Activated CD4-positive, alpha-beta T cell treated with anti-CD3 and anti-CD28 coated beads, Interleukin-10, Interleukin-2, amounts not matched to agents 100 ng/mL and 50 ng/mL, durations not matched to agents 16 hours and 8 hours (primary cell): ENCODE data around the gene SLC31A1.
"Not testable (repeated sequence)": the region's sequence is repeated elsewhere in the genome, so short reads cannot be mapped to it uniquely, and the experiment has no call there.

Source experiments
- DNase-seq: peaks from one replicate; pipeline ENCODE4 v3.0.0-alpha.2; 2020

SLC31A1 gene

DNA sequence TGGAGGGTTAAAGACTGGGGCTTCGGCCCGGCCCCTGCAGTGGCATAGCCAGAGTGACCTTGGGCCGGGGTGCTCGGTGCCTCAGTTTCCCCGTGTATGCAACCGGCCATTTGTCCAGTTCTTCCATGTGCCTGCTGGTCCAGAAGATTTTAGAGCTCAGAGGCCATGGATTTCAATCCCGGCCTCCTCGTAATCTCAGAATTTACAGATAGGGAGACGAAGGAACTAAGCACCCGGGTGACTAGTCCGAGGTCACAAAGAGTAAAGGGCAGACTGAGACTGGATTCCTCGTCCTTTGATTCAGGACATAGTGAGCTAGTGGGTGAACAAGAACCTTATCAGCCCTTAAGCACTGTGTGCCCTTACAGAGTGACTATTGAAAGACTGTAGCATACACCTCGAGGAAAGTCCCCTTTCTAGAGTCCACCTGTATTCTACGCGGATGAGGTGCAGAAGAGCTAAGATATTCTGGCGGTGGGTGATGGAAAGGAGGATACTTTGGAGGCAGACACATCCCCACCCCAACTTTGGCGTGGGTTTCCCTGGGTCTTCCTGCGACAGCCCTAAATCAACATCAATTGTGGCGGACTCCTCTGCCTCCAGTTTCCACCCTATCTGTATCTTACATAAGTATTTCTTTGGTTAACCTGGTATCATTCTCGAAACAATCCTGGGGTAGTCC is 597 bp downstream of the SLC31A1 start:
- DNase-seq = no peak

DNA sequence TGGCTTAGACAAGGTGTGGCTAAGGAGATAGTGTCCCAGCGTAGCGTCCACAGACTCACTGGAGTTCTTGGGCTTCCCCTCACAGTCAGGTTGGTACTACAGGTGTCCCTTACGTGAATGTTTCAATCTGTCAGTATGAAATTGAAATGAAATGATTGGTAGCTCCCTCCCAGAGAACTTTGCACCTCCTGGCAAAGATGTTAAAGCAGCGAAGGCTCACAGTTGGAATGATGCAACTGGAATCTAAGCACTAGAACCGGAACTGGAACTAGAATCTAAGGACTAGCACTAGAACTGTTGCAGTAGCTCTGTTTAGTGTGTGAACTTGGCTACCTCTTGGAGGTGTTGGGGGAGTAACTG is 1.1 kb downstream of the SLC31A1 start:
- no peak for DNase-seq

DNA sequence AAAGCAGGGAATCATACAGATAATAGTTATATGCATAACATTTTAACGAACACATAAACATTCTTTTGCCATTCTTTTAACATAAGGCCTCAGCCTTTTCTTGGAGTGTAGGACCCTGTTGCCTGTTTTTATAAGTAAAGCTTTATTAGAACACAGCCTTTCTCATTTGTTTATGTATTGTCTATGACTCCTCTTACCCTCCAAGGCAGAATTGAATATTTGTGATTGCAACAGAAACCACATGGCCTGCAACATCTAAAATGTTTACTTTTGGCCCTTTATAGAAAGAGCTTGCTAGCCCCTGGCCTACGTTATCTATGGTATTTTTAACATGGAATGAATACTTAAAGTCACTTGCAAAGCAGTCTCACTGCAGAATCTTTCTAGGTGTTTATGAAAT is 2.6 kb downstream of the SLC31A1 start:
- DNase-seq = no peak

DNA sequence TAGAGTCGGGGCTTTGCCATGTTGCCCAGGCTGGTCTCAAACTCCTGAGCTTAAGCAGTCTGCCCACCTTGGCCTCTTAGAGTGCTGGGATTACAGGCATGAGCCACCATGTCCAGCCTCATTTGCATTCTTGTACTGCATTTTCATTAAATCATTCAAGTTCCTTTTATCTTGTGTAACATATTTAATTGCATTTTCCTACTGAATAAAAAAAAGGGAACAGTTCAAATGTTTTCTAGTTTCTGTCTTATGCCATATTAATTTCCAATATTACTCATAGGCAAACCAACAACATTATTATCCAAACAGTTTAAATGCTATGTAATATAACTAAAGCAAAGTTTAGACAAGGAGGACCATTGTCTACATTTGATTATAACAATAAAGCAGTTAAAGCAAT is 6.1 kb downstream of the SLC31A1 start:
- no peak for DNase-seq

DNA sequence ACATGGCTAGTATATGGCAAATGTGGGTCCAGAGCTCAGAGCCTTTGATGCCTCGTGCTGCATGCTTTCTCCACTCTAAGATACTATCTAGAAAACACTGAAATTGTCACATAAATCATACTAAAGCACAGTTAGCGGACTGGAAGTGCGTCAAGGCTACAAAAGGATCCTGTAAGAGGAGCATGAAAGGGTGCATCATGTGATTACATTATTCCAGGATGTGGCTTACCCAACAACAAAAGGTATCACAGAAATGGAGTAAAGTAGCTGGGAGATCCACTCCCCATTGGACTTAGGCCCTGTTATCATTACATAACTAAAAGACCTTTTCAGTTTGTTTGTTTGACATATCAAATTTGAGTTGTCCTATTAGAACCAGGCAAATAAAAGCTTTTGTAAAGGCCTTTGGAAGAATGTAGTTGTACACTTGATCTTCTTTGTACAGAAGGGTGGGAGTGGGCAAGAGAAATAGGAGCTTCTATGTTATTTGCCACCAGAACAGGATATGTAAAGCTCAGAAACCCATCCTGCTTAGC is 6.9 kb downstream of the SLC31A1 start:
- DNase-seq = no peak

DNA sequence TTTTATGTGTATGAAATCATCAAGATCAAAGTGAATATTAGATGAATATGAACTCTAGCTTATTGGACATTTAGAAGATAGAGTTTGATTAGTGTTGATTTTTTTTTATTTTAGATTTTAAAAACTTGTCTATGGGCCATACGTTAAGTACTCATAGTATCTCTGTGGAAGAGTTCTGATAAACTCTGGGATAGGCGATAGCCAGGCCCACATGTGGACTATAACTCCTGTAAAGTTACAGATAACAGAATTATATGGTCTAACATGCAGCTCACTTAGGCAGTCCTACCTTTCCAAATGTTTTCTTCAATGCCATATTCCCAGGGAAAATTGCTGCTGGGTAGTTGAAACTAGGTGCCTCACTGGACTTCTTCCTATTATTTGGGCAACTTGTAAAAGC is 10.4 kb downstream of the SLC31A1 start:
- DNase-seq = no peak

DNA sequence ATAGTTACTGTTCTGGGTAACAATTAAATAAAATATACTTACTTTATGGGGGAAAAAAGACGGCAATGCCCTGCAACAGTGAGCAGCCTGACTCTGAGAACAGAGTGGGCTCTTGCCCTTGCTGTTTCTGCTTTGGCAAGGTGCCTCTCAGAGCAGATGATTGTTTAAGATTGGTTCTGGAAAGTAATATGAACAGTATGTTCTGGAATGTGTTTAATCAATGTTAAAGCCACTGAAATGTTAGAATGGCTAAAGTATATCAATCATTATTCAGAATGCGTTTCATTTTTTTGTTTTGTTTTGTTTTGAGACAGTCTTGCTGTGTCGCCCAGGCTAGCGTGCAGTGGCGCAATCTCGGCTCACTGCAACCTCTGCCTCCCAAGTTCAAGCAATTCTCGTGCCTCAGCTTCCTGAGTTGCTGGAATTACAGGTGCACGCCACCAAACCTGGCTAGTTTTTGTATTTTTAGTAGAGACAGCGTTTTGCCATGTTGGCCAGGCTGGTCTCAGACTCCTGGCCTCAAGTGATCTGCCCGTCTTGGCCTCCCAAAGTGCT is 14.4 kb downstream of the SLC31A1 start:
- not testable (repeated sequence) for DNase-seq

DNA sequence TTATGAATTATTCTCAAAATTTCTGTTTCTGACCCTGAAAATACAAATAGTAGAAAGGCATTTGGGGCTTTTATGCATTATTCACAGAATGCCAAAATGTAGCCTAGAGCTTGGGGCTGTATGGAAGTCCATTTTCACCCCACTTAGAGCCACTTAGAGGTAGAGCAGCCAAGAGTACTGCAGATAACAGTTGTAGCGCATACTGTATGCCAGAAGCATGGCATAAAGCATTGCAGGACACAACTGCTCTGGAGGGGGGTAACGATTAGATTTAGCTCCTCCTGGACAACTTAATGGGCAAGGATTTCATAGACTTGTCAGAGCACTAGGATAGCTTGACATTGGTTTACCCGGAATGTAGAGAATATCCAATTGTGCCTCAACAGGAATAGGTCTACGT is 15.7 kb downstream of the SLC31A1 start:
- no peak for DNase-seq

DNA sequence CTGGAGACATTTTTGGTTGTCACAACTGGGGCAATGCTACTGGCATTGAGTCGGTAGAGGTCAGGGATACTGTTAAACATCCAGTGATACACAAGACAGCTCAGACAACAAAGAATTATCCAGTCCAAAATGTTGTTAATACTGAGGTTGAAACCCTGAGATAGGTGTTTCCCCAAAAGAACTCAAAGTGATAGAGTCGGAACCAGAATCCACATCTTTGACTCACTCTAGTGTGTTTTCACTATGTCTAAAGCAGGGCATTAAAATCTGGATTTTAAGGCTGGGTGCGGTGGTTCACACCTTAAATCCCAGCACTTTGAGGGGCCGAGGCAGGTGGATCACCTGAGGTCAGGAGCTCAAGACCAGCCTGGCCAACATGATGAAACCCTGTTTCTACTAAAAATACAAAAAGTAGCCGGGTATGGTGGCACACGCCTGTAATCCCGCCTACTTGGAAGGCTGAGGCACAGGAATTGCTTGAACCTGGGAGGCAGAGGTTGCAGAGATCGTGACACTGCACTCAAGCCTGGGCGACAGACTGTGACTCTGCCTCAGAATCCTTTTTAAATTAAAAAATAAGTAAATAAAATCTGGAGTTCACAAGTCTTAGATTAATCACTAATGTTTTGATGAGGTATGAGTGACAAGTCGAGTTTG is 17.0 kb downstream of the SLC31A1 start:
- no peak for DNase-seq

DNA sequence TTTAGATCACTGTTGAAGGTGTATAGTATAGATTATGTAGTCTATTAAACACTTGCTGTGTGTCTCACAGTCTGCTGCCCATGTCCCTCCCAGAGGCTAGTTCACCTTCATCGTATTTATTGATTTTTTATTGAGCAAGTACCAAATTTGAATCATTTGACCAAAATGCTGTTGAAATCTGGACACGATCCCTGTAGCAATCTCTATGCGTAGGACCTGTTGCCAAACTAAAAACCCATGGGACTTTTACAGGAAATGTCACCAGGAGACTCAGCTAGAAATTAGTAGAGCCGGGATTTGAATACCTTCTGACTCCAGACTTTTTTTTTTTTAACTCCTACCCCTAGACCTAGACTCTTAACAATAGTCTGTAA is 17.5 kb downstream of the SLC31A1 start:
- DNase-seq = no peak

DNA sequence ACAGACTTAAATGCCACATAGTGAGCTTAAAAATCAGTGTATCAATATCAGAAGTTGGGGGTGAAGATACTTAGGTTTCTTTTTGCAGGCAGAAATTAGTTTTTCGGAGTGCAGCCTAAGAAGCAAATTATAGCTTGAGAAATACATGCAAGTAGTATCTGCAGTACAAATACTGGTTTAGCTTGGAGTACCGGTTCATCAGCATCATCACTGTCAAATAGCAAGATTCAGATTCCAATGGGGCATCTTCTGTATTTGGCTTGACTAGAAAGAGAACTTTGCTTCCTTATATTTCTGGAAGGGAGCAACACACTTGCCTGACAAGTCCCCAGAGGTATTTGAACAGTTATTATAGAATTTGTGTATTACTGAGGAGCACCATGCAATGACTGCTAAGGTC is 19.8 kb downstream of the SLC31A1 start:
- no peak for DNase-seq

DNA sequence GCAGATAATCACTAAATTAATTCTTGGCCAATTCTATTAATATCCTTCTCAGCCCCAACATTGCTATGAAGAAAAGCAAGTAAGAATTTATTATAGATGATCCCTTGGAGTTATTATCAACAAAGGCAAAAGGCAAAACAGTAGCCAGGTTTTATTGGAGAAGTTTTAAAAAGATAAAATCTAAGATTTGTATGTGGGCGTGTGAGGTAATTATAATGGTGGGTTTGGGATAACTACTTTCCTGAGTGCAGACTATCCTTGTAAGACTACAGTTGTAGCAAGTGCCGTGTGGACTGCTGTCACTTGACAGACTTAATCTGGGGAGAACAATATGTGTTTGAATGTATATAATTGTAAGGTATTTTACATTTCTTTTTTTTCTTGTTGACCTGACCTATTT is 23.2 kb downstream of the SLC31A1 start:
- no peak for DNase-seq

DNA sequence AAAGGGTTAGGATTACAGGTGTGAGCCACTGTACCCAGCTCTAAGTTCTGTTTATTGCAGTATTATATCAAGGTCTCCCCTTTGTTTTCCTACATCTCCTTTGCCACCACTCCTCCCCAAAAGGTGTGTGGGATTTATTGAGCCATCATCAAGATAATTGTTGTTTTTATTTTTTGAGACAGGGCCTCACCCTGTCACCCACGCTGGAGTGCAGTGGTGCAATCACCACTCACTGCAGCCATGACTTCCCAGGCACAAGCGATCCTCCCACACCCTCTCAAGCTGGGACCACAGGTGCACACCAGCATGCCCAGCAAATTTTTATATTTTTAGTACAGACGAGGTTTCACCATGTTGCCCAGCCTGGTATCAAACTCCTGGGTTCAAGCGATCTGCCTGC is 24.6 kb downstream of the SLC31A1 start:
- no peak for DNase-seq

DNA sequence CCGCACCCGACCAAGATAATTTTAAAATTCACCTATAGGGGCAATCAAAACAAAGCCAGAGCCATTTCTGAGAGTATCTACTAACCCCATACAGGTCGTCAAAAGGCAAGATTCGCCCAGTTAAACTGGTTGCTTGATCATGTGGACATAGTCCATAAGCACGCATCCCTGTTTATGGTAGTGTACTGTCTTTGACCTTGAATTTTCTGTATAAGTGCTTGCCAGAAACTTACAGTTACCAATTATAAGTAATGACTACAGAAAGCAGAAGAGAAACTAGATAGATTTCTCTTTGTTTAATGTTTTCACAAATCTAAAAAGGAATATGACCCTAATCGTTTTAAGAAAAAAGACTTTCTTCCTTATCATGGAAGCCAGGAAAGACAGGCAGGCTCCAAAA is 25.6 kb downstream of the SLC31A1 start:
- no peak for DNase-seq

DNA sequence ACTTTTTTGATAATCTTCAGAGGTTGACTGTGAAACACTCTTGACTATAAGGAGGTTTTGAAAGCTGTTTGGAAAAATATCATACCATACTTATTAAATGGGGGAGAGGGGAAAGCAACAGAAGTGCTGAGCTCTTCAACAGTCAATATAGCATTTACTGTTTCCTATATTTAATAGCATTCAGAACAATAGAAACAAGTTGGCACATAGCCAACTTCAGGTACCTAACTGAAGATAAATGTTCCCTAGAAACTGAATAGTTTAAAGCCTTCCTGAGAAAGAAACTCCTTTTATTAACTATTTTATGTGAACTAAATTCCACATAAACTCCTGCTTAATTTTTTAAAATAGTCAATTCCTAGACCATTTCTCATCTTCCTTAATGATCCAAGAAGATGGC is 26.3 kb downstream of the SLC31A1 start:
- no peak for DNase-seq

DNA sequence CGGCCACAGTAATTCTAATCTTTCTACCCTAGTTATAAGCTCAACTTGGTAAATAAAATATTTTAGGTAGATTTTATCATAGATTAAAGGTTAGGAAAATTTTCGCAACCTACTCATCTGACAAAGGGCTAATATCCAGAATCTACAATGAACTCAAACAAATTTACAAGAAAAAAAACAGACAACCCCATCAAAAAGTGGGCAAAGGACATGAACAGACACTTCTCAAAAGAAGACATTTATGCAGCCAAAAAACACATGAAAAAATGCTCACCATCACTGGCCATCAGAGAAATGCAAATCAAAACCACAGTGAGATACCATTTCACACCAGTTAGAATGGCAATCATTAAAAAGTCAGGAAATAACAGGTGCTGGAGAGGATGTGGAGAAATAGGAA is 28.3 kb downstream of the SLC31A1 start:
- DNase-seq = not testable (repeated sequence)

DNA sequence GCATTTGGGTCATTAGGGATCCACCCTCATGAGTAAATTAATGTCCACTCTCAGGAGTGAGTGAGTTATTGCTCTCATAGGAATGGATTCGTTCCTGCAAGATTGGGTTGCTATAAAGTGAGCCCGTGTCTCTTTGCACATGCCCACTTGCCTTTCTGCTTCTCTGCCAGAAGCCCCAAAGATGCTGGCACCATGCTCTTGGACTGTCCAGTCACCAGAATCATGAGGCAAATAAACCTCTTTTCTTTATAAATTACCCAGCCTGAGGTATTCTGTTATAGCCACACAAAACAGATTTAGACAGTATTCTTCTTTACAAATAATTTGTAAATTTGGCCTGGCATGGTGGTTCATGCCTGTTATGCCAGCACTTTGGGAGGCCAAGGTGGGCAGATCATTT is 29.5 kb downstream of the SLC31A1 start:
- DNase-seq = no peak

DNA sequence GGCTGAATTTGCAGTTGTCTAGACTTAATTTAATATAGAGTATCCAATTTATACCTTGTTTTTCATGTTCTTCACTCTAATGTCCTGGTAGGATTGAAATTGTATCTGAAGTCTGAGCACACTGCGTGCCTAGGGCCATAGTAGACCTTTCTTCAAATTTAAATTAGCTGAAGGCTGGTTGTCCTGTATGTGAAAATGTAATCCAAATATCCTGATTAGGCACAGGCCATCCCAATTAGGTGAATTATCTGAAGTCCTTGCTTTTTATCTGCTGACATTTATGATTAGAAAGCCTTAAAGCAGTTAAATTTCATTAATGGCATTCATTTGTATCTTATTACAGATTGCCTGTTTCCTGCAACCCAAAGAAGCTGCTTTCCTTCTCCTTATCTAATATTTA is 33.6 kb downstream of the SLC31A1 start:
- no peak for DNase-seq

DNA sequence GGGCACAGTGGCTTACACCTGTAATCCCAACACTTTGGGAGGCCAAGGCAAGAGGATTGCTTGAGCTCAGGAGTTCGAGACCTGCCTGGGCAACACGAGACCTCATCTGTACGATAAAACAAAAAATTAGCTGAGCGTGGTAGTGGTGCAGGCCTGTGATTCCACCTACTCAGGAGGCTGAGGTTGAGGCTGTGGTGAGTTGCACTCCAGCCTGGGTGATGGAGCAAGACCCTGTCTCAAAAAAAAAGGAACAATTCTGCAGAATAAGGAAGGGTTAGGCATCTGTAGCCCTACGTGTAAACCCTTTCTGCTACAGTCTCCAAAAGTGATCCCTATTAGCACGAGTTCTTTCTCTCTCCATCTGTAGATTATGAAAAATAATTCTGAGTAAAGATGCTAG is 34.1 kb downstream of the SLC31A1 start:
- no peak for DNase-seq

DNA sequence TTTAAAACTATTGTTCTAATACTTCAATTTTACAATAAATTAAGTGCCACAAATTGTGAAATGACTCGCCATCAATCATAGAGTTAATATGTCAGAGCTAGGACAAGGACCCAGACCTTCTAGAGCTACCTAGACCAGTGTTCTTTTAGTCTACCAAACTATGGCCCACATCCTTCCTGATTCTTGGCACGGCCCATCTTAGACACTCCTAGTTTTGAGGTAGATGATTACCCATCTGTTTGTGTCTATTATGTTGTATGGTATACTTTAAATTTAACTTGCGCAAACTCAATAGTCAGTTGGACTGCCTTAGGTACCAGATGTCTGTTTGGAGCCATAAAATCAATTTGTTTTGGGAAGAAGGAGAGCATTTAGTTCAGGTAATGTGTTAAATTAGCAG is 36.5 kb downstream of the SLC31A1 start:
- DNase-seq = no peak

DNA sequence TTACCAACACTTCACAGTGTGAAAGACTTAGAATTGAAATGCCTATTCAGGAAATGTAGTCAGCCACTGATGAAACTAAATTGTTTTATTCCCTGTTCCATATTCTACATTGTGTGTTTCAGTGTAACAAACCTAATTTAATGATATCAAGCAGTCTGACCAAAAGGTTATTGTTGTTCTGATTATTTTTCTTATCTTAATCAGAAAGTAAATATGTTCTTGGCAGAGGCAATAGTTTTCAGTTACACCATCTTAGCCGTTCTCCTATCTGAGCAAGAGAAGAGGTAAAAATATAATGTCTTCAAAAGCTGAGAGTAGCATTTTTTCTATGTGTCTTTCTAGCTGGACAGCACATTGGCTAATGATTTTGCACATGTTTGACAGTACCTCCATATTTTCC is 36.9 kb downstream of the SLC31A1 start:
- DNase-seq = no peak

DNA sequence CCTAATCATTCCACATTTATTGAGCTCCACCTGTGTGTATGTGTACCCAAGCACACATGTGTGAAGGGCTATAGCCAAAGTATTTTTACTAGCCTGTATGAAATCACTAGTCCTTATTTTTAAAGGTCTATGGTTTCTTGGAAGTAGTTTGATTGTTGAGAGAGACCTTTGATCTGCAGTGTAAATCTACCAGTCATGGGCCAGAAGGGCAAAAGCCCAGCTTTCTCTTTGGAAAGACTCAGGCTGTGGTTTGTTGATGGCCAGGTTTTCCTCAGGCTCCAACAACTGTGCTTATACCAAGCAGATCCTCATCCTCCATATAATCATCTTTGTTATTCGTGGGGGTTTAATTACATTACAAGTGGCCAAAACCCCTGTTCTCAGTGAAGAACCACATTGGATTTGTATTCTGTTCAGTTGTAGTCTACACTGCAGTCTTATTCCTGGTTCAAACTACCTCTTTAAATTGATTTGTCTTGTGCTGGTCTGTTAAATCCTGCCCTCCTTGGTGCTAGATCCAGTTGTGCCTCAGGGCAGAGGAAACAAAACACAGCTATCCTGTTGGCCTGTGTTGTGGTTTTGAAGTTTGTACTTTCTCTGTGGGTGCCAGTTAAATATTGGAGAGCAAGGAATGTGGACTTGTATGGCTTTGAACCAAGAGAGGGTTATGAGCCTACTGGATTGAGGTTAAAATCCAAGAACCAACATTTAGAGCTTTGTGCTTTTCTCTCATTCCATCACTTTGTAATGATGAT is 40.8 kb downstream of the SLC31A1 start:
- DNase-seq = no peak

DNA sequence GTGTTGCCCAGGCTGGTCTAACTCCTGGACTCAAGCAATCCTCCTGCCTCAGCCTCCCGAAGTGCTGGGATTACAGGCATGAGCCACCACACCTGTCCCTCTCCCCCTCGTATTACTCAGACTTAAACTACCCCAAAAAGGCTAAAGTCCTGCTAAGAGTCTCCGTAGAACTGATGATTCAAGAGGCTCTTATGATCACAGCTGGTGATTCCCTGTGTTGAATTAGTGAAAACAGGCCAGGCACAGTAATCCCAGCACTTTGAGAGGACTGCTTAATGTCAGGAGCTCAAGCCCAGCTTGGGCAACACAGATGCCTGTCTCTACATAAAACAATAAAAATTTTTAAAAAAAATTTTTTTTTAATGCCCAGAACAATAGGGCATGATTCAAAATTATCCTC is 44.8 kb downstream of the SLC31A1 start:
- DNase-seq = no peak
